Fibroblast of lung (primary cell): ENCODE results near the gene SMIM5. TPM values are rescaled to one million over a fixed set of nuclear protein-coding genes. Genes with fewer than 3 reads are reported as not detected.

ENCODE experiments used
- DNase-seq, 2 donors: peaks; one replicate each; pipeline versions ENCODE4 v3.0.0 to v3.0.0-alpha.2; 2010; ENCODE audit warnings: low read depth in 2 of 2
- H2AFZ ChIP-seq: 2 replicates; pipeline ENCODE4 v1.5.1; 2012; ENCODE audit warnings: low read length, control low read depth, inconsistent platforms
- H3K27ac ChIP-seq: 2 replicates; pipeline ENCODE4 v1.5.1; 2011; ENCODE audit warnings: low read length, control low read depth; ENCODE audit not compliant: insufficient read depth
- H3K27me3 ChIP-seq: 2 replicates; pipeline ENCODE4 v1.5.1; 2011; ENCODE audit warnings: mild to moderate bottlenecking, low read length; ENCODE audit not compliant: control insufficient read depth, insufficient read depth
- H3K36me3 ChIP-seq: 2 replicates; pipeline ENCODE4 v1.5.1; 2011; ENCODE audit warnings: low read length; ENCODE audit not compliant: control insufficient read depth, insufficient read depth
- H3K4me1 ChIP-seq: 2 replicates; pipeline ENCODE4 v1.5.1; 2011; ENCODE audit warnings: low read length; ENCODE audit not compliant: control insufficient read depth, insufficient read depth; ENCODE audit errors: extremely low read depth
- H3K4me2 ChIP-seq: 2 replicates; pipeline ENCODE4 v1.5.1; 2011; ENCODE audit warnings: low read length, control low read depth; ENCODE audit not compliant: insufficient read depth; ENCODE audit errors: extremely low read depth
- H3K4me3 ChIP-seq, 4 experiments: fragments of 200-600 bp in 1 of 4; sonication (generic) in 1 of 4; replicated peaks in 1 of 4; 2 replicates each; pipeline ENCODE4 v1.5.1; 2011 to 2016; ENCODE audit warnings: low read length in 4 of 4, low read depth in 3 of 4, mild to moderate bottlenecking in 3 of 4, control low read depth in 2 of 4, inconsistent platforms in 1 of 4, mixed read lengths in 1 of 4; ENCODE audit not compliant: insufficient read depth in 1 of 4; ENCODE audit errors: control extremely low read depth in 1 of 4
- H3K79me2 ChIP-seq: 2 replicates; pipeline ENCODE4 v1.5.1; 2012; ENCODE audit warnings: mild to moderate bottlenecking, low read length, inconsistent platforms; ENCODE audit not compliant: control insufficient read depth, insufficient read depth
- H3K9ac ChIP-seq: 2 replicates; pipeline ENCODE4 v1.5.1; 2011; ENCODE audit warnings: mild to moderate bottlenecking, low read length, control low read depth; ENCODE audit not compliant: insufficient read depth
- H3K9me3 ChIP-seq: 2 replicates; pipeline ENCODE4 v1.5.1; 2012; ENCODE audit warnings: low read depth, low read length; ENCODE audit not compliant: control insufficient read depth, insufficient read depth
- H4K20me1 ChIP-seq: 2 replicates; pipeline ENCODE4 v1.5.1; 2011; ENCODE audit warnings: low read length; ENCODE audit not compliant: control insufficient read depth, insufficient read depth; ENCODE audit errors: extremely low read depth
- CTCF ChIP-seq, 2 donors: IDR thresholded peaks in 1 of 2; conservative IDR thresholded peaks in 1 of 2; 1 replicate in 1 of 2; 2 replicates in 1 of 2; pipeline ENCODE4 v1.5.1; 2011 to 2012; ENCODE audit warnings: low read length in 2 of 2, control low read depth in 1 of 2, inconsistent platforms in 1 of 2, low read depth in 1 of 2, mild to moderate bottlenecking in 1 of 2
- EZH2 ChIP-seq: IDR thresholded peaks from 2 replicates; pipeline ENCODE4 v1.5.1; 2012; ENCODE audit warnings: low read length, control low read depth, mild to moderate bottlenecking; ENCODE audit errors: missing control alignments
- polyA plus RNA-seq, 2 donors: library from polyadenylated mRNA; depleted of rRNA in 1 of 2; stranded (reverse) in 1 of 2; unstranded in 1 of 2; fragments of >200 nt; gene quantifications; 2 replicates each; pipeline ENCODE4 v1.2.1, GENCODE V29; 2011 to 2012; ENCODE audit warnings: missing spikeins in 1 of 2
- total RNA-seq: library from RNA; depleted of rRNA; stranded (reverse); fragments of >200 nt; gene quantifications from 2 replicates; pipeline ENCODE4 v1.2.1, GENCODE V29; 2014

SMIM5 gene
- total and polyA plus RNA-seq, 2 donors (not counting 1 experiment from before 2014, with no cell fraction given) = 0.05 to 0.17 TPM

- Histone ChIP-seq H3K27ac (no peak overlapping the region), H4K20me1 (no peaks in the 10 kb centered on the region), H3K4me1 (no peaks in the 10 kb centered on the region), H3K79me2 (peaks cover 25% of the 10 kb centered on the region), H3K4me3 (no peak overlapping the region), H3K9ac (no peak overlapping the region), H2AFZ (no peak overlapping the region), H3K4me2 (no peak overlapping the region), H3K9me3 (no peaks in the 10 kb centered on the region), H3K36me3 (peaks cover 13% of the 10 kb centered on the region), H3K27me3 (no peaks in the 10 kb centered on the region)
- TF ChIP-seq CTCF (conservative IDR thresholded peaks at IDR 0.05 in 1 of 2, IDR thresholded peaks at IDR 0.05 in 1 of 2; ENCODE audit: low read depth in 1 of 2, low read length in 2 of 2) = no peak
- TF ChIP-seq EZH2 = no peak
- no peak for DNase-seq
These were observed 43.2 kb downstream of the SMIM5 start for GRCh38 chr17:75676461-75676860.

GRCh38 chr17:75679706-75680211 lies 46.5 kb downstream of the SMIM5 start:
- H3K9me3 ChIP-seq = no peaks in the 10 kb centered on the region
- H3K27me3 ChIP-seq = no peaks in the 10 kb centered on the region
- H3K27ac ChIP-seq = no peak overlapping the region
- no peak overlapping the region for H2AFZ ChIP-seq
- H3K4me1 ChIP-seq = peaks cover 8% of the 10 kb centered on the region
- H4K20me1 ChIP-seq = no peaks in the 10 kb centered on the region
- DNase-seq = peak in 1 of 2 donors; percentile 41
- H3K79me2 ChIP-seq = peaks cover 31% of the 10 kb centered on the region
- no peak for TF ChIP-seq EZH2
- TF ChIP-seq CTCF (conservative IDR thresholded peaks at IDR 0.05 in 1 of 2, IDR thresholded peaks at IDR 0.05 in 1 of 2; ENCODE audit: low read depth in 1 of 2, low read length in 2 of 2) = no peak
- no peak overlapping the region for H3K4me3 ChIP-seq
- H3K4me2 ChIP-seq = no peak overlapping the region
- no peak overlapping the region for H3K9ac ChIP-seq
- H3K36me3 ChIP-seq = peaks cover 8% of the 10 kb centered on the region

GRCh38 chr17:75680431-75680830 lies 47.2 kb downstream of the SMIM5 start:
- peaks cover 8% of the 10 kb centered on the region for H3K4me1 ChIP-seq
- no peak overlapping the region for H2AFZ ChIP-seq
- H3K27me3 ChIP-seq = no peaks in the 10 kb centered on the region
- no peak overlapping the region for H3K9ac ChIP-seq
- no peak overlapping the region for H3K4me2 ChIP-seq
- DNase-seq = no peak
- H3K36me3 ChIP-seq = peaks cover 10% of the 10 kb centered on the region
- no peaks in the 10 kb centered on the region for H4K20me1 ChIP-seq
- no peak overlapping the region for H3K27ac ChIP-seq
- no peaks in the 10 kb centered on the region for H3K9me3 ChIP-seq
- H3K4me3 ChIP-seq = no peak overlapping the region
- H3K79me2 ChIP-seq = peaks cover 37% of the 10 kb centered on the region
- no peak for TF ChIP-seq CTCF (conservative IDR thresholded peaks at IDR 0.05 in 1 of 2, IDR thresholded peaks at IDR 0.05 in 1 of 2; ENCODE audit: low read depth in 1 of 2, low read length in 2 of 2)
- no peak for TF ChIP-seq EZH2
